Suppressor macrophage (primary cell): Measurements from ENCODE around the gene SERPINB6.
"Not testable (repeated sequence)": the region's sequence is repeated elsewhere in the genome, so short reads cannot be mapped to it uniquely, and the experiment has no call there.

Source experiments
- DNase-seq, 4 experiments: peaks; one replicate each; pipeline ENCODE4 v3.0.0-alpha.2; 2020 to 2022
- total RNA-seq, 17 experiments: gene quantifications; one replicate each; lab custom pipeline; 2026; ENCODE audit warnings: mixed read lengths in 6 of 17, inconsistent platforms in 3 of 17; lab: John Stamatoyannopoulos, UW

The SERPINB6 gene
- 58.6 to 137 (median 101) reads per million in 17 experiments for total RNA-seq

- peak; percentile 61 to 89 (median 78) for DNase-seq
Observed at GRCh38 chr6:2971420-2972218, at the start of gene SERPINB6. Gene SERPINB6, minus strand, starts transcription at chr6:2971567. Its CDS starts 12,235 bp downstream, at chr6:2959332.

- no peak for DNase-seq
Observed at GRCh38 chr6:3019749-3020320, 48.5 kb upstream of the SERPINB6 start.

- DNase-seq = peak in 3 of 4 experiments; percentile 17 to 48 (median 25)
Observed at GRCh38 chr6:3019065-3019464, 47.7 kb upstream of the SERPINB6 start.

- no peak for DNase-seq
Observed at GRCh38 chr6:3017304-3017703, 45.9 kb upstream of the SERPINB6 start.

- no peak for DNase-seq
Observed at GRCh38 chr6:3016473-3017280, 45.3 kb upstream of the SERPINB6 start.

- no peak for DNase-seq
Observed at GRCh38 chr6:3015144-3015543, 43.8 kb upstream of the SERPINB6 start.

- no peak for DNase-seq
Observed at GRCh38 chr6:3014675-3015066, 43.3 kb upstream of the SERPINB6 start.

- no peak for DNase-seq
Observed at GRCh38 chr6:3013901-3014674, 42.7 kb upstream of the SERPINB6 start.

- DNase-seq = peak; percentile 61 to 83 (median 78)
Observed at GRCh38 chr6:3013486-3013885, 42.1 kb upstream of the SERPINB6 start.

- no peak for DNase-seq
Observed at GRCh38 chr6:3011592-3011991, 40.2 kb upstream of the SERPINB6 start.

GRCh38 chr6:3011158-3011557 lies 39.8 kb upstream of the SERPINB6 start:
- DNase-seq = no peak

GRCh38 chr6:3009930-3010329 lies 38.6 kb upstream of the SERPINB6 start:
- DNase-seq = no peak

- DNase-seq = not testable (repeated sequence)
Observed at GRCh38 chr6:3008712-3009265, 37.4 kb upstream of the SERPINB6 start.

GRCh38 chr6:3007571-3007970 lies 36.2 kb upstream of the SERPINB6 start:
- no peak for DNase-seq

GRCh38 chr6:3006476-3006875 lies 35.1 kb upstream of the SERPINB6 start:
- DNase-seq = no peak

GRCh38 chr6:3005874-3006273 lies 34.5 kb upstream of the SERPINB6 start:
- DNase-seq = no peak

- no peak for DNase-seq
Observed at GRCh38 chr6:3005077-3005476, 33.7 kb upstream of the SERPINB6 start.

- DNase-seq = not testable (repeated sequence)
Observed at GRCh38 chr6:3003226-3003625, 31.9 kb upstream of the SERPINB6 start.

- DNase-seq = peak; percentile 75 to 95 (median 86)
Observed at GRCh38 chr6:3001773-3002293, 30.5 kb upstream of the SERPINB6 start.

GRCh38 chr6:3001146-3001772 lies 29.9 kb upstream of the SERPINB6 start:
- DNase-seq = no peak
